ENCODE results near the gene NPFFR1. TPM values are rescaled to one million over a fixed set of nuclear protein-coding genes. Genes with fewer than 3 reads are reported as not detected.

NPFFR1 gene
- total and polyA plus RNA-seq, 10 of the 15 experiments (the other 5 are each of a cell fraction or from before 2014, with no cell fraction given): 0.03 TPM; not detected in 9

GRCh38 chr10:70309661-70310060 is 25.9 kb upstream of the NPFFR1 start:
- no peak for ATAC-seq
- FAIRE-seq: no peak
- no peak for TF ChIP-seq TCF7 (IDR thresholded peaks at IDR 0.05; ENCODE audit: borderline replicate concordance)
- Histone ChIP-seq H3K27me3 (replicated peaks in 1 of 2; ENCODE audit: control insufficient read depth in 2 of 2, insufficient read depth in 2 of 2, low read length in 1 of 2) (no peaks in the 10 kb centered on the region), H3K36me3 (ENCODE audit: control insufficient read depth in 2 of 2, insufficient read depth in 2 of 2, low read length in 1 of 2) (no peaks in the 10 kb centered on the region; a peak in 2 of 4 replicates), H3K4me2 (ENCODE audit: control insufficient read depth, insufficient read depth) (no peak overlapping the region), H3K4me1 (ENCODE audit: control insufficient read depth, insufficient read depth, low read length) (no peaks in the 10 kb centered on the region), H4K20me1 (ENCODE audit: control insufficient read depth, insufficient read depth) (no peaks in the 10 kb centered on the region), H3K4me3 (no peak overlapping the region), H2AFZ (ENCODE audit: control insufficient read depth, low read depth, low read length) (no peak overlapping the region), H3K27ac (ENCODE audit: control insufficient read depth, insufficient read depth) (no peak overlapping the region), H3K79me2 (ENCODE audit: control insufficient read depth, insufficient read depth, low read length) (no peaks in the 10 kb centered on the region), H3K9me3 (replicated peaks; ENCODE audit: control insufficient read depth, insufficient read depth, low read length) (no peaks in the 10 kb centered on the region; the same call in 2 of the 3 replicates), H3K9ac (ENCODE audit: control insufficient read depth, insufficient read depth, low read length) (no peak overlapping the region)
- no TSS peak for BruUV-seq (replicated peaks)
- ChIA-PET RAD21 (ENCODE audit: unreplicated experiment) (interaction anchor here (0.8 kb wide), 2 partner anchors 10 to 88 kb away, joined by 3 read pairs; no protein-coding TSS in a partner anchor), CTCF (no interaction called here), SMC1A (ENCODE audit: uncharacterized antibody, unreplicated experiment) (interaction anchor here (0.7 kb wide), 1 partner anchor 11 kb away, joined by 3 read pairs; no protein-coding TSS in a partner anchor), POLR2A (no interaction called here)
- no peak for DNase-seq (ENCODE audit: low read depth, low spot score)
- in situ Hi-C loops (cut with MboI): no loop called here
- WGBS (ENCODE audit: insufficient coverage, insufficient replicate concordance, low lambda C conversion rate, missing lambda C conversion rate): 95% methylated on average over 7 of the region's 7 CpGs
- intact Hi-C loops (cut with micrococcal nuclease; ENCODE audit: unreplicated experiment): no loop called here

- Histone ChIP-seq H2AFZ (ENCODE audit: control insufficient read depth, low read depth, low read length) (no peak overlapping the region), H3K4me1 (ENCODE audit: control insufficient read depth, insufficient read depth, low read length) (no peaks in the 10 kb centered on the region), H3K27ac (ENCODE audit: control insufficient read depth, insufficient read depth) (no peak overlapping the region), H3K27me3 (replicated peaks in 1 of 2; ENCODE audit: control insufficient read depth in 2 of 2, insufficient read depth in 2 of 2, low read length in 1 of 2) (no peaks in the 10 kb centered on the region), H3K4me3 (no peak overlapping the region), H3K9me3 (replicated peaks; ENCODE audit: control insufficient read depth, insufficient read depth, low read length) (no peaks in the 10 kb centered on the region), H3K36me3 (ENCODE audit: control insufficient read depth in 2 of 2, insufficient read depth in 2 of 2, low read length in 1 of 2) (no peaks in the 10 kb centered on the region; a peak in 2 of 4 replicates), H3K4me2 (ENCODE audit: control insufficient read depth, insufficient read depth) (no peak overlapping the region), H4K20me1 (ENCODE audit: control insufficient read depth, insufficient read depth) (no peaks in the 10 kb centered on the region), H3K9ac (ENCODE audit: control insufficient read depth, insufficient read depth, low read length) (no peak overlapping the region), H3K79me2 (ENCODE audit: control insufficient read depth, insufficient read depth, low read length) (no peaks in the 10 kb centered on the region)
- no peak for DNase-seq (ENCODE audit: low read depth, low spot score)
- ChIA-PET RAD21 (ENCODE audit: unreplicated experiment) (no interaction called here), POLR2A (no interaction called here), SMC1A (ENCODE audit: uncharacterized antibody, unreplicated experiment) (interaction anchor here (1.2 kb wide), 1 partner anchor 9 kb away, joined by 4 read pairs; no protein-coding TSS in a partner anchor), CTCF (interaction anchor here (0.6 to 2.0 kb wide), 4 partner anchors 11 to 117 kb away, joined by 3 to 5 read pairs (median 4); no protein-coding TSS in a partner anchor)
- no peak for FAIRE-seq
- intact Hi-C loops (cut with micrococcal nuclease; ENCODE audit: unreplicated experiment) (no loop called here), in situ Hi-C loops (cut with MboI) (no loop called here)
- 87% methylated on average over 19 of the region's 19 CpGs for WGBS (ENCODE audit: insufficient coverage, insufficient replicate concordance, low lambda C conversion rate, missing lambda C conversion rate)
- BruUV-seq (replicated peaks): no TSS peak
- ATAC-seq: no peak
- no peak for TF ChIP-seq ZBTB33 (IDR thresholded peaks at IDR 0.05)
- TF ChIP-seq POU2F2 (IDR thresholded peaks at IDR 0.05; ENCODE audit: borderline replicate concordance, low read depth, low read length): no peak
- no peak for TF ChIP-seq STAT3 (IDR thresholded peaks at IDR 0.05; ENCODE audit: low read depth, low read length)
- TF ChIP-seq TBL1XR1 (IDR thresholded peaks at IDR 0.05; ENCODE audit: low read depth, low read length): no peak
- TF ChIP-seq E2F4 (IDR thresholded peaks at IDR 0.05; ENCODE audit: low read depth, low read length): no peak
- TF ChIP-seq CHD4 (IDR thresholded peaks at IDR 0.05): no peak
- TF ChIP-seq JUNB (IDR thresholded peaks at IDR 0.05): no peak
- TF ChIP-seq RELB (IDR thresholded peaks at IDR 0.05; ENCODE audit: low read depth): no peak
- TF ChIP-seq BHLHE40 (IDR thresholded peaks at IDR 0.05; ENCODE audit: borderline replicate concordance in 1 of 2, low read depth in 2 of 2, low read length in 1 of 2): no peak
These were observed 24.6 kb upstream of the NPFFR1 start for GRCh38 chr10:70308121-70309060.
